Neuronal stem cell (in vitro differentiated cells): ENCODE data around the gene AWAT2.

Experiments
- DNase-seq: peaks from one replicate; pipeline ENCODE4 v3.0.0-alpha.2; 2013; ENCODE audit warnings: low spot score
- H2AFZ ChIP-seq: one replicate; pipeline ENCODE4 v1.6.1; 2013; ENCODE audit warnings: mild to moderate bottlenecking, low read length, inconsistent platforms
- H2AK5ac ChIP-seq: 2 replicates; pipeline ENCODE4 v1.6.1; 2013; ENCODE audit warnings: low read depth, mild to moderate bottlenecking, inconsistent platforms, low read length, moderate library complexity, mixed read lengths
- H2BK120ac ChIP-seq: 2 replicates; pipeline ENCODE4 v1.6.1; 2013; ENCODE audit warnings: low read depth, mild to moderate bottlenecking, inconsistent platforms, low read length, moderate library complexity, mixed read lengths
- H2BK12ac ChIP-seq: one replicate; pipeline ENCODE4 v1.6.1; 2013; ENCODE audit warnings: low read length, inconsistent platforms
- H2BK15ac ChIP-seq: 2 replicates; pipeline ENCODE4 v1.6.1; 2013; ENCODE audit warnings: mild to moderate bottlenecking, low read length, inconsistent platforms, mixed read lengths
- H2BK5ac ChIP-seq: one replicate; pipeline ENCODE4 v1.6.1; 2013; ENCODE audit warnings: inconsistent platforms, mild to moderate bottlenecking, low read length, moderate library complexity
- H3K14ac ChIP-seq: one replicate; pipeline ENCODE4 v1.6.1; 2013; ENCODE audit warnings: low read length, inconsistent platforms
- H3K18ac ChIP-seq: 2 replicates; pipeline ENCODE4 v1.6.1; 2013; ENCODE audit warnings: low read length, inconsistent platforms
- H3K23ac ChIP-seq: 2 replicates; pipeline ENCODE4 v1.6.1; 2013; ENCODE audit warnings: low read depth, mild to moderate bottlenecking, mixed read lengths, low read length, inconsistent platforms; ENCODE audit not compliant: poor library complexity
- H3K27ac ChIP-seq: replicated peaks from 3 replicates; pipeline ENCODE4 v1.5.1; 2013; ENCODE audit warnings: low read length, inconsistent platforms
- H3K27me3 ChIP-seq, 3 experiments: 2 replicates each; pipeline ENCODE4 v1.6.1; 2013; ENCODE audit warnings: low read length in 3 of 3, mild to moderate bottlenecking in 2 of 3, inconsistent platforms in 1 of 3, low read depth in 1 of 3, mixed read lengths in 1 of 3, moderate library complexity in 1 of 3; ENCODE audit not compliant: control insufficient read depth in 3 of 3, insufficient read depth in 3 of 3
- H3K36me3 ChIP-seq, 2 donors: replicated peaks in 1 of 2; 2 replicates each; pipeline ENCODE4 v1.6.1; 2013; ENCODE audit warnings: low read length in 2 of 2; ENCODE audit not compliant: control insufficient read depth in 2 of 2, insufficient read depth in 2 of 2
- H3K4ac ChIP-seq: 2 replicates; pipeline ENCODE4 v1.6.1; 2013; ENCODE audit warnings: inconsistent platforms, mild to moderate bottlenecking, low read length, moderate library complexity
- H3K4me1 ChIP-seq, 2 donors: 1 replicate in 1 of 2; 2 replicates in 1 of 2; pipeline ENCODE4 v1.6.1; 2013; ENCODE audit warnings: low read length in 2 of 2, low read depth in 1 of 2; ENCODE audit not compliant: control insufficient read depth in 2 of 2, insufficient read depth in 1 of 2
- H3K4me2 ChIP-seq: one replicate; pipeline ENCODE4 v1.6.1; 2013; ENCODE audit warnings: mild to moderate bottlenecking, low read length, inconsistent platforms; ENCODE audit not compliant: insufficient read depth, poor library complexity, severe bottlenecking
- H3K4me3 ChIP-seq, 2 donors: 2 replicates each; pipeline ENCODE4 v1.5.1; 2013; ENCODE audit warnings: low read length in 2 of 2, mild to moderate bottlenecking in 2 of 2, inconsistent platforms in 1 of 2, moderate library complexity in 1 of 2
- H3K79me1 ChIP-seq: one replicate; pipeline ENCODE4 v1.6.1; 2013; ENCODE audit warnings: low read depth, mild to moderate bottlenecking, inconsistent platforms, low read length, moderate library complexity
- H3K9ac ChIP-seq: one replicate; pipeline ENCODE4 v1.6.1; 2013; ENCODE audit warnings: mild to moderate bottlenecking, low read depth, low read length, inconsistent platforms; ENCODE audit not compliant: poor library complexity
- H3K9me3 ChIP-seq, 2 donors: replicated peaks in 1 of 2; 2 replicates each; pipeline versions ENCODE3 to v1.6.1; 2013; ENCODE audit warnings: low read length in 2 of 2, mild to moderate bottlenecking in 2 of 2, inconsistent platforms in 1 of 2, low read depth in 1 of 2, mixed read lengths in 1 of 2, moderate library complexity in 1 of 2; ENCODE audit not compliant: control insufficient read depth in 2 of 2, insufficient read depth in 1 of 2
- H4K8ac ChIP-seq: one replicate; pipeline ENCODE4 v1.6.1; 2013; ENCODE audit warnings: low read depth, mild to moderate bottlenecking, inconsistent platforms, low read length, moderate library complexity
- H4K91ac ChIP-seq: one replicate; pipeline ENCODE4 v1.6.1; 2013; ENCODE audit warnings: low read length, low read depth, mild to moderate bottlenecking, inconsistent platforms; ENCODE audit not compliant: poor library complexity
- WGBS, 2 donors: extraction: QIAGEN DNeasy Blood & Tissue Kit; methylation state at CpG; one replicate each; pipeline ENCODE4 v1.1.7; 2013; ENCODE audit warnings: missing lambda C conversion rate in 2 of 2, mixed read lengths in 1 of 2; ENCODE audit not compliant: insufficient read length in 2 of 2, insufficient replicate concordance in 1 of 2; ENCODE audit errors: extremely low coverage in 2 of 2; 5-methylcytosine and 5-hydroxymethylcytosine counted together
- small RNA-seq: library from polyadenylated mRNA; stranded (forward); fragments of <200 nt; extraction: miRNeasy Mini kit (QIAGEN cat#:217004); gene quantifications from one replicate; pipeline ENCODE3, GENCODE V24; 2013; ENCODE audit not compliant: insufficient read depth

Gene AWAT2

GRCh38 chrX:69993494-69993893 is 56.2 kb downstream of the AWAT2 start:
- Histone ChIP-seq H3K27me3 (no peaks in the 10 kb centered on the region), H3K4me2 (no peak overlapping the region), H3K4me1 (no peaks in the 10 kb centered on the region), H3K4me3 (no peak overlapping the region), H3K23ac (no peak overlapping the region), H3K9me3 (no peaks in the 10 kb centered on the region), H2BK5ac (no peak overlapping the region), H3K4ac (no peak overlapping the region), H2AK5ac (no peak overlapping the region), H2BK15ac (no peak overlapping the region), H4K8ac (no peak overlapping the region), H2BK12ac (no peak overlapping the region), H3K36me3 (no peaks in the 10 kb centered on the region), H4K91ac (no peak overlapping the region), H2BK120ac (no peak overlapping the region), H3K27ac (no peak overlapping the region), H3K9ac (no peak overlapping the region), H2AFZ (no peak overlapping the region), H3K14ac (no peak overlapping the region), H3K18ac (no peak overlapping the region), H3K79me1 (no peaks in the 10 kb centered on the region)
- DNase-seq = no peak

DNA sequence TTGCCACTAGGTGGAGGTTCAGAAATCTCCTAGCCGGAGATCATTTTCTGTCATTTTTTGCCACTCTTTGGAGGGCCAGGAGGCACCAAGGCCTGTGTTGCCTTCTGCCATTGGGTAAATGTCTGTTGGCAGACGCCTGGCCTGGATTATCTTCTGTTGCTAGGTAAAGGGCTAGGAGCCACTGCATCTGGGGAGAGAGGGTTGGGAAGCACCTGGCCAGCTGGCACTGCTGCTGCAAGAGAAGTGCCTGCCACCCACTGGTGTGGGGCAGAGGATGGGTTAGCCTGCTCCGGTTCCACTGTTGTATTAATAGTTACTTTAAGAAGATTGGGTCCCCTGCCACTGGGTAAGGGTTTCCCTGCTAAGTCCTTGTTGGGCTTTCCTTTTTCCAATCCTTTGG is 58.1 kb downstream of the AWAT2 start:
- no CpG with 5 or more reads among the region's 3 CpGs for WGBS, 2 donors

More for the DNA sequence above, 58.1 kb downstream of the AWAT2 start:
- H3K4me1 ChIP-seq = no peaks in the 10 kb centered on the region
- no peaks in the 10 kb centered on the region for H3K36me3 ChIP-seq
- H3K18ac ChIP-seq = no peak overlapping the region
- no peak overlapping the region for H2AFZ ChIP-seq
- no peak overlapping the region for H2AK5ac ChIP-seq
- no peak overlapping the region for H3K23ac ChIP-seq
- H3K9me3 ChIP-seq = no peaks in the 10 kb centered on the region
- H4K8ac ChIP-seq = no peak overlapping the region
- no peak overlapping the region for H2BK15ac ChIP-seq
- no peak overlapping the region for H2BK120ac ChIP-seq
- H3K14ac ChIP-seq = no peak overlapping the region
- H3K27me3 ChIP-seq = no peaks in the 10 kb centered on the region
- DNase-seq = no peak
- H2BK5ac ChIP-seq = no peak overlapping the region
- H3K4ac ChIP-seq = no peak overlapping the region
- no peak overlapping the region for H2BK12ac ChIP-seq
- no peak overlapping the region for H3K4me3 ChIP-seq
- H3K4me2 ChIP-seq = no peak overlapping the region
- H3K27ac ChIP-seq = no peak overlapping the region
- no peak overlapping the region for H4K91ac ChIP-seq
- no peak overlapping the region for H3K9ac ChIP-seq
- no peaks in the 10 kb centered on the region for H3K79me1 ChIP-seq

Small RNA genes lying within 50 kb of the gene (small RNA-seq; reads per million reads assigned to genes)
- 25.2 reads per million, percentile 84 among the genes with 10 or more reads in this experiment for gene MIR676
